Measurements from ENCODE around the gene TRIO. TPM values are rescaled to one million over a fixed set of nuclear protein-coding genes. Genes with fewer than 3 reads are reported as not detected.

Gene TRIO
- total and polyA plus RNA-seq, 2 of the 8 experiments (the other 6 are each of a cell fraction or from before 2014, with no cell fraction given) = 35.1 to 69.1 TPM

GRCh38 chr5:14359069-14360043 is 216.2 kb downstream of the TRIO start:
- H3K4me2 ChIP-seq (ENCODE audit: insufficient read depth in 1 of 2, low read depth in 2 of 2, low read length in 2 of 2) = no peak overlapping the region
- peaks cover 5 to 23% (median 16%) of the 10 kb centered on the region in 4 experiments; a peak in 6 of 8 replicates for H3K36me3 ChIP-seq (ENCODE audit: control insufficient read depth in 2 of 4, insufficient read depth in 4 of 4, low read length in 3 of 4)
- H3K4me1 ChIP-seq (replicated peaks in 1 of 4; ENCODE audit: control insufficient read depth in 3 of 4, insufficient read depth in 4 of 4, low read length in 3 of 4) = peaks cover 6 to 19% (median 10%) of the 10 kb centered on the region in 4 experiments
- H4K20me1 ChIP-seq (replicated peaks in 1 of 2; ENCODE audit: control insufficient read depth in 1 of 2, insufficient read depth in 2 of 2, low read length in 2 of 2) = peaks cover 7 to 8% of the 10 kb centered on the region in 2 experiments
- FAIRE-seq (no peak), DNase-seq (ENCODE audit: low read depth in 1 of 2, low spot score in 2 of 2) (no peak)
- H3K18ac ChIP-seq (ENCODE audit: extremely low read depth, low read length) = no peak overlapping the region
- H3K23me2 ChIP-seq (ENCODE audit: low read depth, low read length) = no peaks in the 10 kb centered on the region
- 97% methylated on average over 22 of the region's 27 CpGs; no CpG with 5 or more reads in 1 of the 2 experiments for WGBS, 2 experiments (ENCODE audit: extremely low coverage in 1 of 2, insufficient coverage in 1 of 2, insufficient read length in 1 of 2, insufficient replicate concordance in 2 of 2, low coverage in 1 of 2, low lambda C conversion rate in 2 of 2, missing lambda C conversion rate in 1 of 2)
- no peaks in the 10 kb centered on the region for H3K9me3 ChIP-seq (ENCODE audit: insufficient read depth in 2 of 2, low read depth in 1 of 2, low read length in 1 of 2)
- TF ChIP-seq GABPA (IDR thresholded peaks at IDR 0.05; ENCODE audit: borderline replicate concordance, insufficient read depth, low read length) (no peak), POLR2AphosphoS5 (IDR thresholded peaks at IDR 0.05; ENCODE audit: low read depth, low read length) (no peak), NRF1 (IDR thresholded peaks at IDR 0.05; ENCODE audit: low read depth, low read length) (no peak), RXRA (IDR thresholded peaks at IDR 0.05; ENCODE audit: insufficient read depth, low read depth, low read length) (no peak), KDM5A (IDR thresholded peaks at IDR 0.05; ENCODE audit: low read length) (no peak)
- H3K14ac ChIP-seq (ENCODE audit: insufficient read length) = no peak overlapping the region
- no peak overlapping the region for H2BK12ac ChIP-seq (ENCODE audit: low read depth, low read length)
- 0 out of 2 replicates have a peak overlapping the region, but pooled peaks have one; percentile 30 for H2BK5ac ChIP-seq (ENCODE audit: low read depth, low read length)
- H2BK120ac ChIP-seq (replicated peaks; ENCODE audit: low read depth, low read length) = no peak overlapping the region
- H4K8ac ChIP-seq (ENCODE audit: extremely low read depth, insufficient read depth, low read length) = no peak overlapping the region
- H3K27me3 ChIP-seq (replicated peaks in 1 of 4; ENCODE audit: control insufficient read depth in 3 of 4, extremely low read depth in 1 of 4, insufficient read depth in 3 of 4, low read length in 3 of 4) = no peaks in the 10 kb centered on the region
- H2BK20ac ChIP-seq (ENCODE audit: low read length) = no peak overlapping the region
- no peak overlapping the region for H4K91ac ChIP-seq (replicated peaks; ENCODE audit: insufficient read length, low read length)
- no peak overlapping the region; a peak in 1 of 7 replicates for H3K9ac ChIP-seq (replicated peaks in 1 of 4; ENCODE audit: extremely low read depth in 1 of 4, low read depth in 3 of 4, low read length in 3 of 4)
- no peak overlapping the region for H2AFZ ChIP-seq (ENCODE audit: low read length)
- ChIA-PET CTCF (ENCODE audit: partially characterized antibody) (interaction anchor here (1.0 to 15.3 kb wide), 10 partner anchors 5 to 371 kb away, joined by 3 to 155 read pairs (median 4); no protein-coding TSS in a partner anchor), POLR2A (ENCODE audit: partially characterized antibody) (no interaction called here)
- peaks cover 4% of the 10 kb centered on the region; the same call in 1 of the 2 replicates for H3K79me1 ChIP-seq (ENCODE audit: low read depth, low read length)
- no peak overlapping the region for H3K4ac ChIP-seq (replicated peaks; ENCODE audit: insufficient read length, low read depth, low read length)
- no peak overlapping the region for H3K23ac ChIP-seq (ENCODE audit: insufficient read length)
- no peak overlapping the region for H2BK15ac ChIP-seq (ENCODE audit: low read length)
- no peak overlapping the region for H2AK5ac ChIP-seq (ENCODE audit: low read depth, low read length)
- H3K27ac ChIP-seq (ENCODE audit: low read depth, low read length) = no peak overlapping the region
- no peak overlapping the region for H4K5ac ChIP-seq (ENCODE audit: insufficient read length, low read depth, low read length)
- H3K79me2 ChIP-seq (ENCODE audit: control insufficient read depth in 1 of 2, insufficient read depth in 2 of 2, low read length in 2 of 2) = 0 out of 4 replicates have a peak, but pooled peaks cover 0 to 5% of the 10 kb centered on the region in 2 experiments
- H3K56ac ChIP-seq (replicated peaks; ENCODE audit: insufficient read length, low read depth, low read length) = no peak overlapping the region
- no peak overlapping the region for H3K4me3 ChIP-seq (ENCODE audit: extremely low read depth in 1 of 4, insufficient read depth in 2 of 4, low read depth in 3 of 4, low read length in 4 of 4)
